Heart left ventricle (tissue), 16 donors: Measurements from ENCODE around the gene OTOGL. TPM values are rescaled to one million over a fixed set of nuclear protein-coding genes. Genes with fewer than 3 reads are reported as not detected.

Experiments
- ATAC-seq, 4 donors: fragments of 200-7000 bp; cut with Tn5 transposase; one replicate each; pipeline ENCODE4 v1.9.1; 2020 to 2022; ENCODE audit warnings: moderate library complexity in 4 of 4, mild to moderate bottlenecking in 3 of 4, moderate number of reproducible peaks in 1 of 4
- DNase-seq, 5 donors: peaks; one replicate each; pipeline ENCODE4 v3.0.0-alpha.2; 2020
- H3K27ac ChIP-seq, 12 donors: fragments of 200-600 bp; sonication (generic) in 4 of 12; one replicate each; pipeline versions ENCODE4 v1.5.0 to v1.8.0; 2016 to 2022; ENCODE audit warnings: mild to moderate bottlenecking in 2 of 12
- H3K27me3 ChIP-seq, 9 donors: fragments of 200-600 bp; sonication (generic) in 2 of 9; one replicate each; pipeline versions ENCODE4 v1.5.1 to v1.8.0; 2016 to 2022; ENCODE audit warnings: mild to moderate bottlenecking in 3 of 9
- H3K36me3 ChIP-seq, 9 donors: fragments of 200-600 bp; sonication (generic) in 2 of 9; one replicate each; pipeline versions ENCODE4 v1.5.0 to v1.8.0; 2018 to 2022; ENCODE audit warnings: mild to moderate bottlenecking in 2 of 9
- H3K4me1 ChIP-seq, 12 donors: fragments of 200-600 bp; sonication (generic) in 4 of 12; one replicate each; pipeline versions ENCODE4 v1.5.0 to v1.8.0; 2016 to 2022; ENCODE audit warnings: mild to moderate bottlenecking in 3 of 12
- H3K4me3 ChIP-seq, 12 donors: fragments of 200-600 bp; sonication (generic) in 4 of 12; one replicate each; pipeline versions ENCODE4 v1.5.0 to v1.8.0; 2017 to 2022; ENCODE audit warnings: mild to moderate bottlenecking in 9 of 12, moderate library complexity in 4 of 12
- H3K9me3 ChIP-seq, 12 donors: fragments of 200-600 bp; sonication (generic) in 4 of 12; one replicate each; pipeline versions ENCODE4 v1.5.0 to v1.8.0; 2016 to 2022; ENCODE audit warnings: mild to moderate bottlenecking in 1 of 12
- CTCF ChIP-seq, 12 donors: fragments of 200-600 bp; sonication (generic) in 4 of 12; IDR thresholded peaks; one replicate each; pipeline versions ENCODE4 v1.5.0 to v1.8.0; 2018 to 2022; ENCODE audit warnings: antibody characterized with exemption in 12 of 12, mild to moderate bottlenecking in 5 of 12
- POLR2A ChIP-seq, 2 donors: fragments of 450-650 bp; IDR thresholded peaks; one replicate each; pipeline ENCODE4 v1.6.1; 2017; ENCODE audit warnings: antibody characterized with exemption in 2 of 2, mild to moderate bottlenecking in 2 of 2, moderate library complexity in 2 of 2
- WGBS, 4 donors: extraction: QIAGEN DNeasy Blood & Tissue Kit in 2 of 4; methylation state at CpG; one replicate each; pipeline versions ENCODE4 v1.1.5 to v1.1.7; 2013 to 2018; 5-methylcytosine and 5-hydroxymethylcytosine counted together
- intact Hi-C, 10 donors: fragments of 100-400 bp; cut with DNase I; formaldehyde crosslinking; loops; one replicate each; pipeline versions ENCODE4 v1.11.1 to v1.14.2; 2022
- polyA plus RNA-seq, 2 donors: library from polyadenylated mRNA; stranded (reverse); fragments of 200-250 nt; gene quantifications; one replicate each; pipeline ENCODE4 v1.2.3, GENCODE V29; 2013
- total RNA-seq, 9 donors: library from RNA; depleted of rRNA in 2 of 9; stranded (reverse); fragments of >200 nt in 2 of 9; fragmentation: NEBNext Ultra II Directional in 3 of 9; extraction: Animal tissue kit (Norgen Biotek cat#: 25700) in 3 of 9; gene quantifications; one replicate each; pipeline versions ENCODE4 v1.1.0 to v1.2.4, GENCODE V29; 2016 to 2023
- donor health status: ischemic (EF 13 %, LVEDD 7.1; RV severe dilation, severe dysfunction).
- donor health status: healthy with polysubstance abuse.
- donor health status: DM: no; HTN: yes; CAD: no.
- donor health status: DM: no; HTN: no; CAD: no.
- donor health status: ischemic (EF 25% LVEDD 6.9; RV normal size, moderate dysfunction).
- donor health status: ischemic (EF 25% LVEDD 5.7; RV mildly dilated, moderate dysfunction).
- donor health status: healthy.
- donor health status: DM: yes; HTN: yes; CAD: no.
- donor health status: ischemic (EF 35%, LVEDD 5.7; RV mildly dilated, moderate dysfunction).
- donor health status: nonischemic (EF 11% LVEDD 7.7; RV severe dilation, severe dysfunction).
- donor health status: DM: yes; HTN: yes; CAD: no.
- donor health status: PGD.
- donor health status: ischemic (EF 29% LVEDD 5.4; RV normal size, mild dysfunction).
- donor health status: nonischemic (EF 23%, LVEDD 6.1; RV moderate dilation, normal function).

The OTOGL gene
- total and polyA plus RNA-seq, 11 donors, result 0.05 to 1.3 (median 0.27) TPM

- TF ChIP-seq POLR2A (IDR thresholded peaks at IDR 0.05) (no peak), CTCF (IDR thresholded peaks at IDR 0.05) (no peak)
- no peak for DNase-seq
- H3K4me3 ChIP-seq, result no peak overlapping the region
- no peak overlapping the region for H3K27ac ChIP-seq
- no peaks in the 10 kb centered on the region for H3K9me3 ChIP-seq
- no peaks in the 10 kb centered on the region for H3K36me3 ChIP-seq
- ATAC-seq, result no peak
- H3K27me3 ChIP-seq, result no peaks in the 10 kb centered on the region
- 63 to 73% (median 66%) methylated on average over 4 of the region's 4 CpGs for WGBS, 4 donors
- intact Hi-C loops, result no loop called here
- no peaks in the 10 kb centered on the region for H3K4me1 ChIP-seq
Observed at GRCh38 chr12:80161612-80162011, 62.3 kb downstream of the OTOGL start.

GRCh38 chr12:80162177-80162576 lies 62.8 kb downstream of the OTOGL start:
- Histone ChIP-seq H3K27ac (no peak overlapping the region), H3K27me3 (no peaks in the 10 kb centered on the region), H3K36me3 (no peaks in the 10 kb centered on the region), H3K9me3 (no peaks in the 10 kb centered on the region), H3K4me1 (no peaks in the 10 kb centered on the region), H3K4me3 (no peak overlapping the region)
- 69 to 74% (median 72%) methylated on average over 2 of the region's 2 CpGs for WGBS, 4 donors
- TF ChIP-seq POLR2A (IDR thresholded peaks at IDR 0.05), result no peak
- no peak for TF ChIP-seq CTCF (IDR thresholded peaks at IDR 0.05)
- ATAC-seq (no peak), DNase-seq (no peak)
- intact Hi-C loops, result no loop called here

- TF ChIP-seq POLR2A (IDR thresholded peaks at IDR 0.05), result no peak
- TF ChIP-seq CTCF (IDR thresholded peaks at IDR 0.05), result no peak
- Histone ChIP-seq H3K9me3 (no peaks in the 10 kb centered on the region), H3K27ac (no peak overlapping the region), H3K27me3 (no peaks in the 10 kb centered on the region), H3K4me1 (no peaks in the 10 kb centered on the region), H3K4me3 (no peak overlapping the region), H3K36me3 (no peaks in the 10 kb centered on the region)
- intact Hi-C loops, result no loop called here
- no peak for DNase-seq
- ATAC-seq, result no peak
Observed at GRCh38 chr12:80165746-80166145, 66.4 kb downstream of the OTOGL start.

GRCh38 chr12:80166751-80167150 lies 67.4 kb downstream of the OTOGL start:
- intact Hi-C loops, result no loop called here
- TF ChIP-seq POLR2A (IDR thresholded peaks at IDR 0.05) (no peak), CTCF (IDR thresholded peaks at IDR 0.05) (no peak)
- no peaks in the 10 kb centered on the region for H3K9me3 ChIP-seq
- no peak overlapping the region for H3K27ac ChIP-seq
- no peaks in the 10 kb centered on the region for H3K27me3 ChIP-seq
- H3K4me3 ChIP-seq, result no peak overlapping the region
- no peaks in the 10 kb centered on the region for H3K36me3 ChIP-seq
- no peak for DNase-seq
- 68 to 79% (median 72%) methylated on average over 2 of the region's 2 CpGs for WGBS, 4 donors
- H3K4me1 ChIP-seq, result no peaks in the 10 kb centered on the region
- ATAC-seq, result no peak
